ENCODE results near the gene NFYA.

NFYA gene

DNA sequence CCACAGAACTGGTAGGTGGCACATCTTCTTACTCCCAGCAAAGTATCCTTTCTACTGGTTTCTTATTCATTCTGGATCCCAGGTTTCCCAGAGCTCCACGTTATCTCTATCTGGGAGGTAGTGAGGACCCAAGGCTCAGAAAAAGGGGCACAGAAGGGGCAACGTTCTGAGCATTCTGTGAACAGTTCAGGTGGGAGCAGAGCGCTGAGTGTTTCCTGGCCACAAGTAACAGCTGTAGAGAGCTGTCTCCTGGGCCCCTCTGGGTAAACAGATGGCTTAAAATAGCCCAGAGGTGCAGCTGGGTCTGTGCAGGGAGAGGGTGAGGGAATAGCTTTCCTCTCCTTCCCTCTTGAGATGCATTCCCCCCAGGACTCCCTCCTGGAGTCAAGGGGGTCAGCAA is 17.6 kb upstream of the NFYA start:
- no peak overlapping the region for H2BK15ac ChIP-seq (ENCODE audit: low read depth, poor library complexity, severe bottlenecking)
- H4K91ac ChIP-seq (ENCODE audit: low read length) = no peak overlapping the region
- H3K9me3 ChIP-seq (ENCODE audit: control insufficient read depth, low read length) = no peaks in the 10 kb centered on the region
- WGBS = 36% methylated on average over 3 of the region's 3 CpGs
- H3K27ac ChIP-seq (ENCODE audit: low read length, poor library complexity, severe bottlenecking) = no peak overlapping the region
- H3K4me1 ChIP-seq (ENCODE audit: control insufficient read depth, insufficient read depth, low read depth, low read length) = peaks cover 4% of the 10 kb centered on the region
- H4K8ac ChIP-seq (ENCODE audit: low read length) = no peak overlapping the region
- no peak overlapping the region for H3K4ac ChIP-seq (ENCODE audit: low read depth in 1 of 2, low read length in 2 of 2)
- no peak overlapping the region for H3K18ac ChIP-seq (ENCODE audit: low read depth in 1 of 2, low read length in 2 of 2)
- H3K9ac ChIP-seq (ENCODE audit: low read length) = no peak overlapping the region
- no peaks in the 10 kb centered on the region for H3K79me1 ChIP-seq (replicated peaks; ENCODE audit: low read length, poor library complexity, severe bottlenecking)
- no peaks in the 10 kb centered on the region for H3K36me3 ChIP-seq (ENCODE audit: control insufficient read depth in 1 of 2, insufficient read depth in 2 of 2, low read depth in 1 of 2, low read length in 2 of 2)
- no peak overlapping the region for H3K14ac ChIP-seq (ENCODE audit: low read length in 2 of 2)
- no peak overlapping the region for H3K4me3 ChIP-seq (ENCODE audit: insufficient read depth in 1 of 2, low read depth in 1 of 2, low read length in 2 of 2)
- peak; percentile 43 for DNase-seq
- H2AK5ac ChIP-seq (ENCODE audit: low read length, severe bottlenecking) = peak overlapping the region; percentile 10
- peak overlapping the region in 1 of 2 experiments; percentile 5 for H3K23ac ChIP-seq (ENCODE audit: low read length in 2 of 2)
- H2BK120ac ChIP-seq (ENCODE audit: low read depth, low read length) = no peak overlapping the region
- H3K27me3 ChIP-seq (ENCODE audit: control insufficient read depth in 1 of 2, insufficient read depth in 1 of 2, low read length in 2 of 2) = peaks cover 0 to 5% of the 10 kb centered on the region in 2 experiments
- no peak overlapping the region for H3K4me2 ChIP-seq (ENCODE audit: low read length, poor library complexity, severe bottlenecking)
- no peak overlapping the region for H2AFZ ChIP-seq (ENCODE audit: low read depth, low read length)
- H2BK5ac ChIP-seq (ENCODE audit: low read depth, low read length, poor library complexity, severe bottlenecking) = no peak overlapping the region
- H2BK12ac ChIP-seq (ENCODE audit: low read length in 2 of 2) = no peak overlapping the region

DNA sequence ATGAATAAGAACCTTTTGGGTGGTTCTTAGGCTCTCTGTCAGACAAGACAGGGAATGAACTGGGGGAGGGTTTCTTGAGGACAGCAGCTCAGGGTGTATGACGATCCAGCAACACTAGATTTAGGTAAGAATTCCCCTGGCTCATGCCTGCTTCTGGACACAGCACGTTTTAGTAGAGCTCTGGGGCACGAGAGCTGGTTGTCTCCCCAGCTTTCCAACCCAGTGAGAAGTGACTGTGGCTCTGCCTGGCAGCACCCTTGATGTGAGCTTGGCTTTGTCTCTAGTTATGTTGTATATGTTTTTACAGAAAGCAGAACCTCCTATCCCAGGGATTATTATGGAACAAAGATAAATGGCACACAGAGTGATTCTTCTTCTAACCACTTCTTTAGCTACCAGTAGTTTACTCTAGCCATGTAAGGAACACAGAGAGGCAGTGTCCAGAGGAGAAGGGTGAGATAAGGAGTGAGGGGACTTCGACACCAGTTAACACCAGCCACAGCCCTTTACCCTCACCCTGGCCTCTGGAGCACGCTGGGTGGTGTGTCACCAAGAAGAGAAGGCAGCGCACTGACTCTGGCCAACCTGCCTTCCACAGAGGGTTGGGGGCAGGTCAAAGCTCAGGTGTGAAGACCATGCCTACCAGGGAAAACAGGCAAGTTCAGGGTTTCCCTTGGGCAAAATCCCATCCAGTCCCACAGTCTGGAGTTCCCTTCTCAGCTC is 15.8 kb upstream of the NFYA start:
- Histone ChIP-seq H3K27me3 (ENCODE audit: control insufficient read depth in 1 of 2, insufficient read depth in 1 of 2, low read length in 2 of 2) (peaks cover 0 to 5% of the 10 kb centered on the region in 2 experiments), H3K4me2 (ENCODE audit: low read length, poor library complexity, severe bottlenecking) (no peak overlapping the region), H2BK12ac (ENCODE audit: low read length in 2 of 2) (peak overlapping the region in 1 of 2 experiments; percentile 27), H3K4me3 (ENCODE audit: insufficient read depth in 1 of 2, low read depth in 1 of 2, low read length in 2 of 2) (no peak overlapping the region), H3K14ac (ENCODE audit: low read length in 2 of 2) (no peak overlapping the region), H2AK5ac (ENCODE audit: low read length, severe bottlenecking) (no peak overlapping the region), H3K9me3 (ENCODE audit: control insufficient read depth, low read length) (no peaks in the 10 kb centered on the region), H2BK120ac (ENCODE audit: low read depth, low read length) (no peak overlapping the region), H3K18ac (ENCODE audit: low read depth in 1 of 2, low read length in 2 of 2) (no peak overlapping the region), H3K4me1 (ENCODE audit: control insufficient read depth, insufficient read depth, low read depth, low read length) (peaks cover 6% of the 10 kb centered on the region), H2BK15ac (ENCODE audit: low read depth, poor library complexity, severe bottlenecking) (no peak overlapping the region), H2BK5ac (ENCODE audit: low read depth, low read length, poor library complexity, severe bottlenecking) (no peak overlapping the region), H3K27ac (ENCODE audit: low read length, poor library complexity, severe bottlenecking) (no peak overlapping the region), H3K36me3 (ENCODE audit: control insufficient read depth in 1 of 2, insufficient read depth in 2 of 2, low read depth in 1 of 2, low read length in 2 of 2) (peaks cover 0 to 5% of the 10 kb centered on the region in 2 experiments), H3K79me1 (replicated peaks; ENCODE audit: low read length, poor library complexity, severe bottlenecking) (no peaks in the 10 kb centered on the region), H4K8ac (ENCODE audit: low read length) (no peak overlapping the region), H3K23ac (ENCODE audit: low read length in 2 of 2) (no peak overlapping the region), H2AFZ (ENCODE audit: low read depth, low read length) (no peak overlapping the region), H3K4ac (ENCODE audit: low read depth in 1 of 2, low read length in 2 of 2) (no peak overlapping the region), H4K91ac (ENCODE audit: low read length) (no peak overlapping the region), H3K9ac (ENCODE audit: low read length) (no peak overlapping the region)
- DNase-seq = no peak
- WGBS = 90% methylated on average over 6 of the region's 6 CpGs

DNA sequence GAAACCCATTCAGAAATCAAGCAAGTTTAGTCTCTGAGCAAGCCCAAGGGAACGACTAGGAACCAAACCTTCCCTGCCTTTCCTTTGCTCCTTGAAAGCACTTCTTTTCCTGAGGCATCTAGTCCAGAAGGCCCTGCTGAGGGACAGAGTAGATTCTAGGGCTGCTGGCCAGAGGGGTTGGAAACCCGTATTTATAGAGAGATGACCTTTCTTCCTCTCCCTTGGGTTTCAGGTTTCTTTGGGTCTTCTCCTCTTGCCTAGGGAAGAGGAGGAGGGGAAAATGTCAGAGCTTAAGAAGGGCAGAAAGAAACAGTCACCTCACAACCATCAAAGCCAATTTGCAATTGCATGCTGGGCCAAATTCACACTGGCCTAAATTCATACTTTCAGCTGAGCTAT is 14.0 kb upstream of the NFYA start:
- no peak overlapping the region for H3K4me2 ChIP-seq (ENCODE audit: low read length, poor library complexity, severe bottlenecking)
- H3K9ac ChIP-seq (ENCODE audit: low read length) = no peak overlapping the region
- H3K4me3 ChIP-seq (ENCODE audit: insufficient read depth in 1 of 2, low read depth in 1 of 2, low read length in 2 of 2) = no peak overlapping the region
- H3K4ac ChIP-seq (ENCODE audit: low read depth in 1 of 2, low read length in 2 of 2) = no peak overlapping the region
- H2BK12ac ChIP-seq (ENCODE audit: low read length in 2 of 2) = no peak overlapping the region
- H4K91ac ChIP-seq (ENCODE audit: low read length) = no peak overlapping the region
- H2AK5ac ChIP-seq (ENCODE audit: low read length, severe bottlenecking) = no peak overlapping the region
- no peaks in the 10 kb centered on the region for H3K79me1 ChIP-seq (replicated peaks; ENCODE audit: low read length, poor library complexity, severe bottlenecking)
- no peak overlapping the region for H2BK15ac ChIP-seq (ENCODE audit: low read depth, poor library complexity, severe bottlenecking)
- H2AFZ ChIP-seq (ENCODE audit: low read depth, low read length) = no peak overlapping the region
- H3K27me3 ChIP-seq (ENCODE audit: control insufficient read depth in 1 of 2, insufficient read depth in 1 of 2, low read length in 2 of 2) = peaks cover 0 to 5% of the 10 kb centered on the region in 2 experiments
- H3K36me3 ChIP-seq (ENCODE audit: control insufficient read depth in 1 of 2, insufficient read depth in 2 of 2, low read depth in 1 of 2, low read length in 2 of 2) = peaks cover 2 to 5% of the 10 kb centered on the region in 2 experiments
- no peak overlapping the region for H3K27ac ChIP-seq (ENCODE audit: low read length, poor library complexity, severe bottlenecking)
- no peak overlapping the region for H4K8ac ChIP-seq (ENCODE audit: low read length)
- H3K14ac ChIP-seq (ENCODE audit: low read length in 2 of 2) = no peak overlapping the region
- no peak overlapping the region for H3K23ac ChIP-seq (ENCODE audit: low read length in 2 of 2)
- no peak overlapping the region for H2BK5ac ChIP-seq (ENCODE audit: low read depth, low read length, poor library complexity, severe bottlenecking)
- H3K18ac ChIP-seq (ENCODE audit: low read depth in 1 of 2, low read length in 2 of 2) = no peak overlapping the region
- no peaks in the 10 kb centered on the region for H3K9me3 ChIP-seq (ENCODE audit: control insufficient read depth, low read length)
- WGBS = 80% methylated on average over 1 of the region's 2 CpGs
- no peak for DNase-seq
- H2BK120ac ChIP-seq (ENCODE audit: low read depth, low read length) = no peak overlapping the region
- peaks cover 6% of the 10 kb centered on the region for H3K4me1 ChIP-seq (ENCODE audit: control insufficient read depth, insufficient read depth, low read depth, low read length)

DNA sequence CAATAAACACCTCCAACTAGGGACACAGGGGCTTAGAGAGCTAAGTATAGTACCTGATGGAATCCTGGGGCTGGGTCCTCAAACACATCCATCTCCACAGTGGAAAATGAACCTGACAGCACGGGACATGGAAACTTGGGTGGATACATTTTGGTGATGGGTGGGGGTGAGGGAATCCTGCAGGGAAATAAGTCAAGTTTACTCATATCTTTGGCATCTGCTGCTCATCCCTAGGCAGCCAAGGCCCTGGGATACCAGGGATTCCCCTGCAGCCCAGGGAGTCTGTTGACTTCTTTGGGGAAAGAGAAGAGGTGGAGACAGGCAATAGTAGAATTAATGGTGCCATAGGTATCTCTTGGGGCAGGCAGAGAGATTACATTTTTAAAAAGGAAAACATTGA is 13.2 kb upstream of the NFYA start:
- Histone ChIP-seq H4K91ac (ENCODE audit: low read length) (no peak overlapping the region), H3K9me3 (ENCODE audit: control insufficient read depth, low read length) (no peaks in the 10 kb centered on the region), H3K14ac (ENCODE audit: low read length in 2 of 2) (no peak overlapping the region), H3K4me2 (ENCODE audit: low read length, poor library complexity, severe bottlenecking) (no peak overlapping the region), H2BK12ac (ENCODE audit: low read length in 2 of 2) (no peak overlapping the region), H3K27me3 (ENCODE audit: control insufficient read depth in 1 of 2, insufficient read depth in 1 of 2, low read length in 2 of 2) (peaks cover 0 to 2% of the 10 kb centered on the region in 2 experiments), H2BK5ac (ENCODE audit: low read depth, low read length, poor library complexity, severe bottlenecking) (no peak overlapping the region), H3K18ac (ENCODE audit: low read depth in 1 of 2, low read length in 2 of 2) (no peak overlapping the region), H2BK15ac (ENCODE audit: low read depth, poor library complexity, severe bottlenecking) (no peak overlapping the region), H4K8ac (ENCODE audit: low read length) (no peak overlapping the region), H3K79me1 (replicated peaks; ENCODE audit: low read length, poor library complexity, severe bottlenecking) (no peaks in the 10 kb centered on the region), H2AFZ (ENCODE audit: low read depth, low read length) (no peak overlapping the region), H3K27ac (ENCODE audit: low read length, poor library complexity, severe bottlenecking) (no peak overlapping the region), H2AK5ac (ENCODE audit: low read length, severe bottlenecking) (no peak overlapping the region), H3K9ac (ENCODE audit: low read length) (no peak overlapping the region), H2BK120ac (ENCODE audit: low read depth, low read length) (no peak overlapping the region), H3K4me3 (ENCODE audit: insufficient read depth in 1 of 2, low read depth in 1 of 2, low read length in 2 of 2) (no peak overlapping the region), H3K4me1 (ENCODE audit: control insufficient read depth, insufficient read depth, low read depth, low read length) (peaks cover 6% of the 10 kb centered on the region), H3K4ac (ENCODE audit: low read depth in 1 of 2, low read length in 2 of 2) (no peak overlapping the region), H3K23ac (ENCODE audit: low read length in 2 of 2) (no peak overlapping the region), H3K36me3 (ENCODE audit: control insufficient read depth in 1 of 2, insufficient read depth in 2 of 2, low read depth in 1 of 2, low read length in 2 of 2) (peaks cover 5 to 9% of the 10 kb centered on the region in 2 experiments)
- 73% methylated on average over 1 of the region's 1 CpG for WGBS
- DNase-seq = peak; percentile 46
